K562 (cell line): ENCODE data around the gene ATXN1. TPM values are rescaled to one million over a fixed set of nuclear protein-coding genes. Genes with fewer than 3 reads are reported as not detected.

ENCODE experiments used
- BRF1 ChIP-seq: IDR thresholded peaks from 3 replicates; pipeline ENCODE4 v1.6.1; 2011; ENCODE audit warnings: borderline replicate concordance, mild to moderate bottlenecking; ENCODE audit not compliant: insufficient read length; ENCODE audit errors: extremely low read depth
- CCNT2 ChIP-seq: IDR thresholded peaks from 2 replicates; pipeline ENCODE4 v1.6.1; 2011; ENCODE audit warnings: borderline replicate concordance, low read depth, mild to moderate bottlenecking, moderate library complexity, mixed read lengths, low read length; ENCODE audit not compliant: insufficient read length; ENCODE audit errors: extremely low read depth
- FOXM1 ChIP-seq, 2 experiments: fragments of 450-650 bp in 1 of 2; sonication (generic) in 1 of 2; formaldehyde crosslinking in 1 of 2; IDR thresholded peaks; 2 replicates each; pipeline versions ENCODE4 v1.6.1 to v1.9.0; 2017 to 2022; ENCODE audit warnings: low read depth in 2 of 2, mild to moderate bottlenecking in 2 of 2, missing genetic modification reagents in 1 of 2, moderate library complexity in 1 of 2
- HMGN3 ChIP-seq: IDR thresholded peaks from 2 replicates; pipeline ENCODE4 v1.6.1; 2011; ENCODE audit warnings: borderline replicate concordance, low read depth, mild to moderate bottlenecking, mixed read lengths, low read length; ENCODE audit not compliant: insufficient read length; ENCODE audit errors: extremely low read depth
- PHF8 ChIP-seq: fragments of 200-600 bp; sonication (generic); IDR thresholded peaks from 2 replicates; pipeline ENCODE4 v1.6.1; 2012; ENCODE audit warnings: mixed run types, mild to moderate bottlenecking, inconsistent platforms, low read length, moderate library complexity, borderline replicate concordance
- POLR2A ChIP-seq: fragments of 450-650 bp; conservative IDR thresholded peaks from 2 replicates; pipeline ENCODE4 v1.6.1; 2016
- RCOR1 ChIP-seq, 2 experiments: IDR thresholded peaks; 2 replicates each; pipeline ENCODE4 v1.6.1; 2012; ENCODE audit warnings: low read depth in 2 of 2, low read length in 2 of 2, borderline replicate concordance in 1 of 2, improper control_type of control experiment in 1 of 2
- RNF219 ChIP-seq: fragments of 250-450 bp; sonication (Bioruptor Pico); IDR thresholded peaks from 2 replicates; pipeline ENCODE4 v1.5.0; 2022; ENCODE audit warnings: mild to moderate bottlenecking
- SIN3B ChIP-seq: fragments of 450-650 bp; IDR thresholded peaks from 2 replicates; pipeline ENCODE4 v1.6.1; 2017; ENCODE audit warnings: low read depth, mild to moderate bottlenecking, moderate library complexity
- ZNF212 ChIP-seq: fragments of 450-650 bp; formaldehyde crosslinking; IDR thresholded peaks from 2 replicates; pipeline ENCODE4 v1.4.0; 2020; ENCODE audit warnings: mild to moderate bottlenecking
- ZNF280A ChIP-seq: fragments of 450-650 bp; IDR thresholded peaks from 2 replicates; pipeline ENCODE4 v1.6.1; 2018; ENCODE audit warnings: mild to moderate bottlenecking, low read depth; ENCODE audit not compliant: partially characterized antibody
- polyA plus RNA-seq, 8 experiments: library from polyadenylated mRNA; depleted of rRNA in 4 of 8; stranded (reverse) in 5 of 8; unstranded in 3 of 8; fragments of >200 nt; fragmentation: Nextera tagmentation in 2 of 8; fragmentation: Illumina TruSeq in 1 of 8; extraction: Ambion mirVana in 2 of 8; extraction: Trizol in 1 of 8; gene quantifications; 2 replicates each; pipeline versions ENCODE4 v1.2.1 to v1.2.3, GENCODE V29; 2011 to 2014; ENCODE audit warnings: inconsistent platforms in 1 of 8, missing spikeins in 1 of 8
- total RNA-seq, 7 experiments: library from RNA; depleted of rRNA in 6 of 7; stranded (reverse); fragments of >200 nt in 6 of 7; fragmentation: Illumina TruSeq in 2 of 7; extraction: Trizol in 2 of 7; gene quantifications; 2 replicates each; pipeline versions ENCODE4 v1.2.1 to v1.2.3, GENCODE V29; 2011 to 2021; ENCODE audit warnings: low replicate concordance in 1 of 7
- TF ChIP-seq, protein P1 (sequence below): fragments of 250-450 bp; sonication (Bioruptor Pico); IDR thresholded peaks from 2 replicates; pipeline ENCODE4 v1.8.0; 2022; ENCODE audit warnings: inconsistent platforms
- TF ChIP-seq, protein P2 (sequence below): sonication (generic); formaldehyde crosslinking; IDR thresholded peaks from 2 replicates; pipeline ENCODE4 v1.9.0; 2022; ENCODE audit warnings: mild to moderate bottlenecking, missing genetic modification reagents
- TF ChIP-seq, protein P3 (sequence below): fragments of 450-650 bp; formaldehyde crosslinking; conservative IDR thresholded peaks from 2 replicates; pipeline ENCODE4 v1.4.0; 2022; ENCODE audit warnings: mild to moderate bottlenecking, missing genetic modification characterization
- TF ChIP-seq, protein P4 (sequence below): fragments of 250-450 bp; sonication (Bioruptor Pico); IDR thresholded peaks from 2 replicates; pipeline ENCODE4 v1.8.0; 2021; ENCODE audit warnings: moderate library complexity, mild to moderate bottlenecking, inconsistent platforms
- TF ChIP-seq, protein P5 (sequence below): sonication (generic); formaldehyde crosslinking; IDR thresholded peaks from 2 replicates; pipeline ENCODE4 v1.5.0; 2020; ENCODE audit warnings: missing genetic modification reagents

The ATXN1 gene
- total and polyA plus RNA-seq, 9 of the 15 experiments (the other 6 are each of a cell fraction or from before 2014, with no cell fraction given) = under 0.01 to 1.2 (median 0.58) TPM

DNA sequence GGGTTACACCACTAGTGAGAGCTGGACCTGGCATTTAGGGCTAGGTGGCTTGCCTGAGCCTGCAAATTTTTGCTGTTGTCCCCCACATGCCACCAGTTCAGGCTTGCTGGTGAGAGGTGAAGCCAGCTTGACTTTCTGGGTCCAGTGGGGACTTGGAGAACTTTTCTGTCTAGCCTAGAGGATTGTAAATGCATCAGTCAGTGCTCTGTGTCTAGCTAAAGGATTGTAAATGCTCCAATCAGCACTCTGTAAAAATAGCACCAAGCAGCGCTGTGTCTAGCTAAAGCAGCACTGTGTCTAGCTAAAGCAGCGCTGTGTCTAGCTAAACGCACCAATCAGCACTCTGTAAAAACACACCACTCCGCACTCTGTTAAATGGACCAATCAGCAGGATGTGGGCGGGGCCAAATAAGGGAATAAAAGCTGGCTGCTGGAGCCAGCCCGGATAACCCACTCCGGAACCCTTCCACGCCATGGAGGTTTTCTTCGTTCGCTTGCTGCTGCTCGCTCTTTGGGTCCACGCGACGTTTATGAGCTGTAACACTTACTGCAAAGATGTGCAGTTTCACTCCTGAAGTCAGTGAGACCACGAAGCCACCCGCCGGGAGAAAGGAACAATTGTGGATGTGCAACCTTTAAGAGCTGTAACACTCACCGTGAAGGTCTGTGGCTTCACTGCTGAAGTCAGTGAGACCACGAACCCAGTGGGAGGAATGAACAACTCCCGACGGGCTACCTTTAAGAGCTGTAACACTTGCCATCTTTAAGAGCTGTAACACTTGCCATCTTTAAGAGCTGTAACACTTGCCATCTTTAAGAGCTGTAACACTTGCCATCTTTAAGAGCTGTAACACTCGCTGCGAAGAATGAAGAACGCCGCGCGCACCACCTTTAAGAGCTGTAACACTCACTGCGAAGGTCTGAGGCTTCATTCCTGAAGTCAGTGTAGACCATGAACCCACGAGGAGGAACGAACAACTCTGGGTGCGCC lies 495.6 kb downstream of the ATXN1 start (continued):
- TF ChIP-seq, protein P1, sequence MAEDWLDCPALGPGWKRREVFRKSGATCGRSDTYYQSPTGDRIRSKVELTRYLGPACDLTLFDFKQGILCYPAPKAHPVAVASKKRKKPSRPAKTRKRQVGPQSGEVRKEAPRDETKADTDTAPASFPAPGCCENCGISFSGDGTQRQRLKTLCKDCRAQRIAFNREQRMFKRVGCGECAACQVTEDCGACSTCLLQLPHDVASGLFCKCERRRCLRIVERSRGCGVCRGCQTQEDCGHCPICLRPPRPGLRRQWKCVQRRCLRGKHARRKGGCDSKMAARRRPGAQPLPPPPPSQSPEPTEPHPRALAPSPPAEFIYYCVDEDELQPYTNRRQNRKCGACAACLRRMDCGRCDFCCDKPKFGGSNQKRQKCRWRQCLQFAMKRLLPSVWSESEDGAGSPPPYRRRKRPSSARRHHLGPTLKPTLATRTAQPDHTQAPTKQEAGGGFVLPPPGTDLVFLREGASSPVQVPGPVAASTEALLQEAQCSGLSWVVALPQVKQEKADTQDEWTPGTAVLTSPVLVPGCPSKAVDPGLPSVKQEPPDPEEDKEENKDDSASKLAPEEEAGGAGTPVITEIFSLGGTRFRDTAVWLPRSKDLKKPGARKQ (CRISPR knock-in tag) = no peak
- peak; percentile 51 for TF ChIP-seq CCNT2
- TF ChIP-seq, protein P2, sequence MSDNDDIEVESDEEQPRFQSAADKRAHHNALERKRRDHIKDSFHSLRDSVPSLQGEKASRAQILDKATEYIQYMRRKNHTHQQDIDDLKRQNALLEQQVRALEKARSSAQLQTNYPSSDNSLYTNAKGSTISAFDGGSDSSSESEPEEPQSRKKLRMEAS (CRISPR knock-in tag) = peak; percentile 72
- TF ChIP-seq, protein P3, sequence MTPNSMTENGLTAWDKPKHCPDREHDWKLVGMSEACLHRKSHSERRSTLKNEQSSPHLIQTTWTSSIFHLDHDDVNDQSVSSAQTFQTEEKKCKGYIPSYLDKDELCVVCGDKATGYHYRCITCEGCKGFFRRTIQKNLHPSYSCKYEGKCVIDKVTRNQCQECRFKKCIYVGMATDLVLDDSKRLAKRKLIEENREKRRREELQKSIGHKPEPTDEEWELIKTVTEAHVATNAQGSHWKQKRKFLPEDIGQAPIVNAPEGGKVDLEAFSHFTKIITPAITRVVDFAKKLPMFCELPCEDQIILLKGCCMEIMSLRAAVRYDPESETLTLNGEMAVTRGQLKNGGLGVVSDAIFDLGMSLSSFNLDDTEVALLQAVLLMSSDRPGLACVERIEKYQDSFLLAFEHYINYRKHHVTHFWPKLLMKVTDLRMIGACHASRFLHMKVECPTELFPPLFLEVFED (CRISPR knock-in tag) = peak; percentile 95
- TF ChIP-seq PHF8 = peak; percentile 68; the same call in 1 of the 2 replicates
- TF ChIP-seq HMGN3 = no peak
- peak; percentile 91; the same call in 1 of the 2 replicates for TF ChIP-seq RNF219 (CRISPR knock-in tag)
- peak in 1 of 2 experiments; percentile 82; a peak in 2 of 4 replicates for TF ChIP-seq RCOR1 (IDR thresholded peaks at IDR 0.05; ENCODE audit: borderline replicate concordance in 1 of 2, low read depth in 2 of 2, low read length in 2 of 2)
- no peak for TF ChIP-seq BRF1
- TF ChIP-seq, protein P4, sequence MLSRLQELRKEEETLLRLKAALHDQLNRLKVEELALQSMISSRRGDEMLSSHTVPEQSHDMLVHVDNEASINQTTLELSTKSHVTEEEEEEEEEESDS (CRISPR knock-in tag) = no peak
- TF ChIP-seq SIN3B = no peak; the same call in 1 of the 2 replicates
- TF ChIP-seq, protein P5, sequence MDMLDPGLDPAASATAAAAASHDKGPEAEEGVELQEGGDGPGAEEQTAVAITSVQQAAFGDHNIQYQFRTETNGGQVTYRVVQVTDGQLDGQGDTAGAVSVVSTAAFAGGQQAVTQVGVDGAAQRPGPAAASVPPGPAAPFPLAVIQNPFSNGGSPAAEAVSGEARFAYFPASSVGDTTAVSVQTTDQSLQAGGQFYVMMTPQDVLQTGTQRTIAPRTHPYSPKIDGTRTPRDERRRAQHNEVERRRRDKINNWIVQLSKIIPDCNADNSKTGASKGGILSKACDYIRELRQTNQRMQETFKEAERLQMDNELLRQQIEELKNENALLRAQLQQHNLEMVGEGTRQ (CRISPR knock-in tag) = no peak
- TF ChIP-seq FOXM1 (IDR thresholded peaks at IDR 0.05; ENCODE audit: low read depth) = peak; percentile 58; the same call in 1 of the 2 replicates
- no peak for TF ChIP-seq FOXM1 (CRISPR knock-in tag; IDR thresholded peaks at IDR 0.05; ENCODE audit: low read depth)
- peak; percentile 100 for TF ChIP-seq POLR2A
- peak; percentile 88 for TF ChIP-seq ZNF212 (CRISPR knock-in tag)
- no peak for TF ChIP-seq ZNF280A
